H1 (cell line): ENCODE results near the gene CUX1. TPM values are rescaled to one million over a fixed set of nuclear protein-coding genes. Genes with fewer than 3 reads are reported as not detected.

Experiments
- CHD2 ChIP-seq: IDR thresholded peaks from 2 replicates; pipeline ENCODE4 v1.6.1; 2012; ENCODE audit warnings: low read length, improper control_type of control experiment
- POU5F1 ChIP-seq: IDR thresholded peaks from 2 replicates; pipeline ENCODE4 v1.6.1; 2011; ENCODE audit warnings: low read depth, mild to moderate bottlenecking, low read length, moderate library complexity
- RFX5 ChIP-seq: IDR thresholded peaks from 2 replicates; pipeline ENCODE4 v1.6.1; 2011; ENCODE audit warnings: low read depth, low read length, improper control_type of control experiment, borderline replicate concordance
- SIRT6 ChIP-seq: IDR thresholded peaks from one replicate; pipeline ENCODE4 v1.7.1; 2012; ENCODE audit warnings: low read length, inconsistent platforms
- SUZ12 ChIP-seq: fragments of 200-600 bp; sonication (generic); IDR thresholded peaks from 2 replicates; pipeline ENCODE4 v1.6.1; 2012; ENCODE audit warnings: mild to moderate bottlenecking, inconsistent platforms, low read length, moderate library complexity, mixed read lengths
- TBP ChIP-seq: IDR thresholded peaks from 2 replicates; pipeline ENCODE4 v1.6.1; 2011; ENCODE audit warnings: low read depth, low read length, improper control_type of control experiment
- YY1 ChIP-seq: IDR thresholded peaks from 2 replicates; pipeline ENCODE4 v1.6.1; 2011; ENCODE audit warnings: low read depth, mild to moderate bottlenecking, low read length
- polyA plus RNA-seq, 7 experiments: library from polyadenylated mRNA; depleted of rRNA in 3 of 7; stranded (reverse) in 5 of 7; unstranded in 2 of 7; fragments of >200 nt in 5 of 7; fragments of 200-250 nt in 2 of 7; gene quantifications; 1 replicate in 5 of 7; 2 replicates in 1 of 7; 4 replicates in 1 of 7; pipeline versions ENCODE4 v1.2.1 to v1.2.3, GENCODE V29; 2011 to 2013; ENCODE audit warnings: missing spikeins in 2 of 7, mixed read lengths in 2 of 7
- total RNA-seq: library from RNA; stranded (reverse); fragmentation: NEBNext Ultra II Directional; extraction: Animal tissue kit (Norgen Biotek cat#: 25700); gene quantifications from 2 replicates; pipeline ENCODE4 v1.2.1, GENCODE V29; 2021
- TF ChIP-seq, protein P1 (sequence below): IDR thresholded peaks from 2 replicates; pipeline ENCODE4 v1.6.1; 2012; ENCODE audit warnings: inconsistent platforms

The CUX1 gene
- total and polyA plus RNA-seq, 2 of the 8 experiments (the other 6 are each of a cell fraction or from before 2014, with no cell fraction given) = 21.6 to 65.9 TPM

DNA sequence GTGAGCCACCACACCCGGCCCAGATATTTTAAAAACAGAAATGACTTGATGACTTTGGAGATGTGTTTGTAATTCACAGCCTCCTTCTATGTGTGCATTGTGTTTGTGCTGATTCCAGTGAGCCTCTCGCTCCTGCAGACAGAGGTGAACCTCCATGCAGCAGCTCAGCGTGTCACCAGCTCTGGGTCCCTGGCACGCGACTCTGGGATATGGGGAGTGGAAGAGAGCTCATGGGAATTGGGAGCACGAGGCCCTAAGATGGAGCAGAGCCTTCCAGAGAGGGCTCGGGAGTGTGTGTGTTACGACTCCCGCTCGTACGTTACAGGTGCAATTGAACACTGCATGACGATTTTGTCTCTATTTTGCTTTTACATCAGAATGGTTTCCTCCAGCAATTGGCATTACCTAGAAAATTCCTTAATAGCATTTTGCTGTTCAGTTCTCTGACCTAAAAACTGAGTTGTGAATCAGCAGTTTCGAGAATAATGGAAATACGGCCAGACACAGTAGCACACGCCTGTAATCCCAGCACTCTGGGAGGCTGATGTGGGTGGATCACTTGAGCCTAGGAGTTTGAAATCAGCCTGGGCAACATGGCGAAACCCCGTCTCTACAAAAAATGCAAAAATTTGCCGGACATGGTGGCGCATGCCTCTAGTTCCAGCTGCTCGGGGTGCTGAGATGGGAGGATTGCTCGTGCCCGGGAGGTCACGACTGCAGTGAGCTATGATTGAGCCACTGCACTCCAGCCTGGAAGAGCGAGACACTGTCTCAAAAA is 204.6 kb downstream of the CUX1 start (continued):
- TF ChIP-seq POU5F1 = no peak
- no peak for TF ChIP-seq YY1
- TF ChIP-seq SUZ12 = no peak
- TF ChIP-seq RFX5 = no peak
- TF ChIP-seq TBP = no peak
- no peak for TF ChIP-seq SIRT6
- TF ChIP-seq CHD2 = no peak
- TF ChIP-seq, protein P1, sequence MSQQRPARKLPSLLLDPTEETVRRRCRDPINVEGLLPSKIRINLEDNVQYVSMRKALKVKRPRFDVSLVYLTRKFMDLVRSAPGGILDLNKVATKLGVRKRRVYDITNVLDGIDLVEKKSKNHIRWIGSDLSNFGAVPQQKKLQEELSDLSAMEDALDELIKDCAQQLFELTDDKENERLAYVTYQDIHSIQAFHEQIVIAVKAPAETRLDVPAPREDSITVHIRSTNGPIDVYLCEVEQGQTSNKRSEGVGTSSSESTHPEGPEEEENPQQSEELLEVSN = no peak
